Endothelial cell of umbilical vein (primary cell): ENCODE measurements around the gene ELF3. TPM values are rescaled to one million over a fixed set of nuclear protein-coding genes. Genes with fewer than 3 reads are reported as not detected.

Experiments
- BruUV-seq: library from RNA; stranded (reverse); fragments of 400-500 nt; replicated peaks from 2 replicates; lab custom pipeline; 2021; lab: Mats Ljungman, UMichigan
- CTCF ChIA-PET: fragments of 300-600, 350-600 bp; sonication (Branson Sonifier 250); formaldehyde crosslinking; loops from one replicate; lab custom pipeline; 2021; ENCODE audit warnings: antibody characterized with exemption, inconsistent platforms; lab: Charles Lee
- POLR2A ChIA-PET: fragments of 300-600, 350-600 bp; sonication (Branson Sonifier 250); formaldehyde crosslinking; loops from one replicate; lab custom pipeline; 2021; ENCODE audit warnings: antibody characterized with exemption, inconsistent platforms; lab: Charles Lee
- DNase-seq: peaks from one replicate; pipeline ENCODE4 v3.0.0-alpha.2; 2011; ENCODE audit warnings: low read depth, low spot score
- FAIRE-seq: peaks from 2 replicates; lab custom pipeline; 2011; peaks lifted over from hg19 to GRCh38; lab: Jason Lieb, UNC
- H2AFZ ChIP-seq: 2 replicates; pipeline ENCODE4 v1.6.0; 2012; ENCODE audit warnings: low read depth, low read length, control low read depth, inconsistent platforms
- H3K27ac ChIP-seq: 2 replicates; pipeline ENCODE4 v1.5.1; 2011; ENCODE audit warnings: low read depth, mild to moderate bottlenecking, control low read depth, low read length, moderate library complexity; ENCODE audit not compliant: insufficient read depth
- H3K27me3 ChIP-seq, 2 experiments: 2 replicates each; pipeline versions ENCODE4 v1.6.0 to v1.6.1; 2011; ENCODE audit warnings: low read length in 2 of 2, mixed read lengths in 1 of 2; ENCODE audit not compliant: control insufficient read depth in 2 of 2, insufficient read depth in 2 of 2
- H3K36me3 ChIP-seq, 2 experiments: 2 replicates in 1 of 2; 3 replicates in 1 of 2; pipeline ENCODE4 v1.5.1; 2011; ENCODE audit warnings: low read length in 2 of 2, mild to moderate bottlenecking in 1 of 2, moderate library complexity in 1 of 2; ENCODE audit not compliant: control insufficient read depth in 2 of 2, insufficient read depth in 2 of 2; ENCODE audit errors: extremely low read depth in 1 of 2
- H3K4me1 ChIP-seq: 3 replicates; pipeline ENCODE4 v1.5.1; 2011; ENCODE audit warnings: mild to moderate bottlenecking, low read length; ENCODE audit not compliant: control insufficient read depth, insufficient read depth; ENCODE audit errors: extremely low read depth
- H3K4me2 ChIP-seq: 2 replicates; pipeline ENCODE4 v1.6.1; 2011; ENCODE audit warnings: low read length, control low read depth, mixed read lengths; ENCODE audit not compliant: insufficient read depth
- H3K4me3 ChIP-seq, 3 experiments: fragments of 200-600 bp in 1 of 3; sonication (generic), shearing (Covaris generic) in 1 of 3; replicated peaks in 1 of 3; 2 replicates each; pipeline ENCODE4 v1.5.1; 2011 to 2016; ENCODE audit warnings: control low read depth in 3 of 3, low read length in 3 of 3, mild to moderate bottlenecking in 2 of 3, inconsistent platforms in 1 of 3, low read depth in 1 of 3, moderate library complexity in 1 of 3; ENCODE audit not compliant: insufficient read depth in 1 of 3
- H3K79me2 ChIP-seq: 2 replicates; pipeline ENCODE4 v1.6.0; 2012; ENCODE audit warnings: low read length, inconsistent platforms; ENCODE audit not compliant: control insufficient read depth, insufficient read depth
- H3K9ac ChIP-seq: replicated peaks from 2 replicates; pipeline ENCODE3; 2011; ENCODE audit warnings: low read length, control low read depth; ENCODE audit not compliant: insufficient read depth; ENCODE audit errors: extremely low read depth
- H3K9me1 ChIP-seq: replicated peaks from 3 replicates; pipeline ENCODE4 v1.6.0; 2011; ENCODE audit warnings: mild to moderate bottlenecking, low read length; ENCODE audit not compliant: control insufficient read depth, insufficient read depth; ENCODE audit errors: extremely low read depth
- H3K9me3 ChIP-seq: replicated peaks from 2 replicates; pipeline ENCODE4 v1.5.1; 2012; ENCODE audit warnings: low read length, inconsistent platforms; ENCODE audit not compliant: control insufficient read depth, insufficient read depth
- H4K20me1 ChIP-seq: replicated peaks from 2 replicates; pipeline ENCODE3; 2011; ENCODE audit warnings: mild to moderate bottlenecking, low read length; ENCODE audit not compliant: control insufficient read depth, insufficient read depth; ENCODE audit errors: extremely low read depth
- CTCF ChIP-seq, 2 donors: IDR thresholded peaks; 1 replicate in 1 of 2; 2 replicates in 1 of 2; pipeline ENCODE4 v1.5.1; 2011; ENCODE audit warnings: low read length in 2 of 2, mild to moderate bottlenecking in 2 of 2, moderate library complexity in 2 of 2, control low read depth in 1 of 2, inconsistent platforms in 1 of 2, low read depth in 1 of 2; ENCODE audit not compliant: insufficient read depth in 1 of 2; ENCODE audit errors: extremely low read depth in 1 of 2
- EZH2 ChIP-seq: IDR thresholded peaks from 2 replicates; pipeline ENCODE4 v1.6.1; 2012; ENCODE audit warnings: borderline replicate concordance, low read depth, mild to moderate bottlenecking, moderate library complexity, low read length, inconsistent platforms; ENCODE audit not compliant: severe bottlenecking
- FOS ChIP-seq: IDR thresholded peaks from 2 replicates; pipeline ENCODE4 v1.6.1; 2011; ENCODE audit warnings: mild to moderate bottlenecking, low read length, moderate library complexity, borderline replicate concordance; ENCODE audit not compliant: insufficient read depth
- GATA2 ChIP-seq: IDR thresholded peaks from 2 replicates; pipeline ENCODE4 v1.7.0; 2011; ENCODE audit warnings: low read depth, mild to moderate bottlenecking, moderate library complexity, mixed read lengths, low read length; ENCODE audit not compliant: insufficient read length, insufficient read depth
- JUN ChIP-seq: IDR thresholded peaks from 2 replicates; pipeline ENCODE4 v1.6.1; 2011; ENCODE audit warnings: borderline replicate concordance, low read depth; ENCODE audit not compliant: insufficient read length, insufficient read depth
- MAX ChIP-seq: IDR thresholded peaks from 2 replicates; pipeline ENCODE4 v1.6.1; 2011; ENCODE audit not compliant: insufficient read depth, insufficient read length
- MYC ChIP-seq: IDR thresholded peaks from one replicate; pipeline ENCODE4 v1.6.1; 2011; ENCODE audit warnings: mild to moderate bottlenecking, low read depth, low read length
- POLR2A ChIP-seq: IDR thresholded peaks from 2 replicates; pipeline ENCODE4 v1.6.1; 2012; ENCODE audit warnings: low read depth, mild to moderate bottlenecking, control low read depth, low read length
- POLR2AphosphoS5 ChIP-seq: IDR thresholded peaks from 2 replicates; pipeline ENCODE4 v1.6.1; 2012; ENCODE audit warnings: low read depth, mild to moderate bottlenecking, control low read depth, low read length, moderate library complexity; ENCODE audit not compliant: insufficient read depth
- dilution Hi-C: fragments of 300-500 bp; cut with MboI; formaldehyde crosslinking; loops from one replicate; pipeline ENCODE4 v1.15.0; 2019; ENCODE audit warnings: low sequenced_read_pairs; ENCODE audit not compliant: extremely low pct_ligation_motif_present
- intact Hi-C: fragments of 100-400 bp; cut with micrococcal nuclease; formaldehyde crosslinking; loops from one replicate; pipeline ENCODE4 v1.10.0; 2022
- polyA plus RNA-seq, 4 experiments: library from polyadenylated mRNA; depleted of rRNA in 3 of 4; stranded (reverse) in 3 of 4; unstranded in 1 of 4; fragments of >200 nt; gene quantifications; 2 replicates each; pipeline versions ENCODE4 v1.2.1 to v1.2.3, GENCODE V29; 2011 to 2012; ENCODE audit warnings: missing spikeins in 1 of 4
- total RNA-seq: library from RNA; stranded (reverse); gene quantifications from 2 replicates; pipeline ENCODE4 v1.2.3, GENCODE V29; 2021

ELF3 gene
- total and polyA plus RNA-seq, 2 donors (not counting 3 experiments of a cell fraction or from before 2014, with no cell fraction given) = 0.07 to 0.29 TPM

GRCh38 chr1:202014915-202015661, 4.7 kb downstream of the ELF3 start:
- no peaks in the 10 kb centered on the region for H3K9me3 ChIP-seq
- BruUV-seq = no TSS peak
- no peak overlapping the region for H3K27ac ChIP-seq
- no peak overlapping the region for H3K4me3 ChIP-seq
- FAIRE-seq (no peak), DNase-seq (no peak)
- no peaks in the 10 kb centered on the region for H4K20me1 ChIP-seq
- H3K27me3 ChIP-seq = peaks cover 0 to 8% of the 10 kb centered on the region in 2 experiments
- H2AFZ ChIP-seq = no peak overlapping the region
- H3K9me1 ChIP-seq = no peaks in the 10 kb centered on the region
- ChIA-PET POLR2A (no interaction called here), CTCF (interaction anchor here (1.4 kb wide), 1 partner anchor 121 kb away, joined by 4 read pairs; no protein-coding TSS in a partner anchor)
- dilution Hi-C loops (no loop called here), intact Hi-C loops (no loop called here)
- H3K36me3 ChIP-seq = no peaks in the 10 kb centered on the region
- H3K79me2 ChIP-seq = no peaks in the 10 kb centered on the region
- no peaks in the 10 kb centered on the region for H3K4me1 ChIP-seq
- no peak overlapping the region for H3K4me2 ChIP-seq
- TF ChIP-seq GATA2 = no peak
- TF ChIP-seq EZH2 = no peak
- TF ChIP-seq MYC = no peak
- TF ChIP-seq FOS = no peak
- TF ChIP-seq POLR2A = no peak
- no peak for TF ChIP-seq MAX
- no peak for TF ChIP-seq POLR2AphosphoS5
- no peak for TF ChIP-seq JUN
- TF ChIP-seq CTCF (IDR thresholded peaks at IDR 0.05; ENCODE audit: extremely low read depth in 1 of 2, insufficient read depth in 1 of 2, low read depth in 1 of 2, low read length in 2 of 2) = no peak
- H3K9ac ChIP-seq = no peak overlapping the region
